Measurements from ENCODE around the gene RNF114. TPM values are rescaled to one million over a fixed set of nuclear protein-coding genes. Genes with fewer than 3 reads are reported as not detected.

RNF114 gene
- total RNA-seq, 1 donor from 2014 or later: 62.7 TPM

GRCh38 chr20:49945701-49946477 lies 9.7 kb downstream of the RNF114 start:
- Histone ChIP-seq H3K27ac (ENCODE audit: low read depth, low read length) (no peak overlapping the region), H3K4me1 (ENCODE audit: insufficient read depth, low read length) (peaks cover 27% of the 10 kb centered on the region), H3K4me2 (ENCODE audit: low read length) (no peak overlapping the region), H3K9ac (ENCODE audit: low read length) (no peak overlapping the region), H4K20me1 (ENCODE audit: insufficient read depth, low read length) (peaks cover 24% of the 10 kb centered on the region), H3K36me3 (ENCODE audit: insufficient read depth, low read length) (peaks cover 26% of the 10 kb centered on the region), H3K4me3 (ENCODE audit: insufficient read depth, low read depth, low read length) (no peak overlapping the region), H3K79me2 (ENCODE audit: insufficient read depth, low read length) (peaks cover 52% of the 10 kb centered on the region), H3K9me3 (ENCODE audit: insufficient read depth, low read depth, low read length) (no peaks in the 10 kb centered on the region), H3K27me3 (ENCODE audit: insufficient read depth, low read length) (no peaks in the 10 kb centered on the region), H2AFZ (ENCODE audit: low read depth, low read length) (no peak overlapping the region)
- peaks cover 11% of the 10 kb centered on the region for H3K4me1 Mint-ChIP-seq (ENCODE audit: low read depth, unreplicated experiment)
- DNase-seq (ENCODE audit: low read depth): no peak
- no peak for FAIRE-seq
- no peaks in the 10 kb centered on the region for H3K27me3 Mint-ChIP-seq (ENCODE audit: low read depth, unreplicated experiment)
- H3K36me3 Mint-ChIP-seq (ENCODE audit: low read depth, unreplicated experiment): peaks cover 30% of the 10 kb centered on the region
- H3K4me3 Mint-ChIP-seq (ENCODE audit: unreplicated experiment): no peak overlapping the region
- no peak overlapping the region for H3K27ac Mint-ChIP-seq (ENCODE audit: unreplicated experiment)
- TF ChIP-seq EZH2 (IDR thresholded peaks at IDR 0.05; ENCODE audit: insufficient read depth, low read length) (no peak), CTCF (IDR thresholded peaks at IDR 0.05; ENCODE audit: insufficient read depth, low read depth, low read length) (no peak)
- H3K9me3 Mint-ChIP-seq (ENCODE audit: unreplicated experiment): no peaks in the 10 kb centered on the region

- H3K4me3 Mint-ChIP-seq (ENCODE audit: unreplicated experiment): peak overlapping the region; percentile 50
- Histone ChIP-seq H3K9ac (ENCODE audit: low read length) (peak overlapping the region; percentile 86), H3K79me2 (ENCODE audit: insufficient read depth, low read length) (peaks cover 40% of the 10 kb centered on the region), H3K36me3 (ENCODE audit: insufficient read depth, low read length) (peaks cover 34% of the 10 kb centered on the region), H3K27me3 (ENCODE audit: insufficient read depth, low read length) (no peaks in the 10 kb centered on the region), H3K27ac (ENCODE audit: low read depth, low read length) (peak overlapping the region; percentile 99), H3K4me3 (ENCODE audit: insufficient read depth, low read depth, low read length) (no peak overlapping the region), H4K20me1 (ENCODE audit: insufficient read depth, low read length) (peaks cover 7% of the 10 kb centered on the region), H3K4me1 (ENCODE audit: insufficient read depth, low read length) (peaks cover 41% of the 10 kb centered on the region), H3K4me2 (ENCODE audit: low read length) (peak overlapping the region; percentile 68), H2AFZ (ENCODE audit: low read depth, low read length) (no peak overlapping the region), H3K9me3 (ENCODE audit: insufficient read depth, low read depth, low read length) (no peaks in the 10 kb centered on the region)
- no peaks in the 10 kb centered on the region for H3K9me3 Mint-ChIP-seq (ENCODE audit: unreplicated experiment)
- peak overlapping the region; percentile 92 for H3K27ac Mint-ChIP-seq (ENCODE audit: unreplicated experiment)
- no peak for FAIRE-seq
- peaks cover 14% of the 10 kb centered on the region for H3K4me1 Mint-ChIP-seq (ENCODE audit: low read depth, unreplicated experiment)
- DNase-seq (ENCODE audit: low read depth): no peak
- TF ChIP-seq EZH2 (IDR thresholded peaks at IDR 0.05; ENCODE audit: insufficient read depth, low read length): no peak
- TF ChIP-seq CTCF (IDR thresholded peaks at IDR 0.05; ENCODE audit: insufficient read depth, low read depth, low read length): no peak
- peaks cover 35% of the 10 kb centered on the region for H3K36me3 Mint-ChIP-seq (ENCODE audit: low read depth, unreplicated experiment)
- H3K27me3 Mint-ChIP-seq (ENCODE audit: low read depth, unreplicated experiment): no peaks in the 10 kb centered on the region
These were observed 12.0 kb downstream of the RNF114 start for GRCh38 chr20:49948178-49948577.
